H9 (cell line): Measurements from ENCODE around the gene NDUFA11. TPM values are rescaled to one million over a fixed set of nuclear protein-coding genes. Genes with fewer than 3 reads are reported as not detected.

Source experiments
- DNase-seq: peaks from one replicate; pipeline ENCODE4 v3.0.0-alpha.2; 2017
- H2AFZ ChIP-seq: one replicate; pipeline ENCODE4 v1.6.1; 2013; ENCODE audit warnings: mild to moderate bottlenecking, low read length, control low read depth, moderate library complexity
- H2AK5ac ChIP-seq: 2 replicates; pipeline ENCODE4 v1.6.1; 2013; ENCODE audit warnings: low read length, control low read depth, mixed read lengths; ENCODE audit not compliant: insufficient read length
- H2BK120ac ChIP-seq: one replicate; pipeline ENCODE4 v1.6.1; 2013; ENCODE audit warnings: low read depth, mild to moderate bottlenecking, low read length, control low read depth, inconsistent platforms; ENCODE audit not compliant: poor library complexity, severe bottlenecking
- H2BK12ac ChIP-seq: 2 replicates; pipeline ENCODE4 v1.6.1; 2013; ENCODE audit warnings: low read length, control low read depth, mixed read lengths, low read depth; ENCODE audit not compliant: insufficient read length
- H2BK15ac ChIP-seq: 2 replicates; pipeline ENCODE4 v1.6.1; 2013; ENCODE audit warnings: low read depth, low read length, control low read depth
- H2BK20ac ChIP-seq: one replicate; pipeline ENCODE4 v1.6.1; 2013; ENCODE audit warnings: low read depth, mild to moderate bottlenecking, low read length, control low read depth, inconsistent platforms; ENCODE audit not compliant: poor library complexity, severe bottlenecking
- H2BK5ac ChIP-seq: 2 replicates; pipeline ENCODE4 v1.6.1; 2013; ENCODE audit warnings: low read length, control low read depth, mixed read lengths; ENCODE audit not compliant: insufficient read length
- H3K14ac ChIP-seq: 2 replicates; pipeline ENCODE4 v1.6.1; 2013; ENCODE audit warnings: low read length, control low read depth; ENCODE audit not compliant: insufficient read depth
- H3K18ac ChIP-seq: 2 replicates; pipeline ENCODE4 v1.6.1; 2013; ENCODE audit warnings: low read depth, mild to moderate bottlenecking, mixed read lengths, low read length, control low read depth; ENCODE audit not compliant: insufficient read length
- H3K23ac ChIP-seq: 2 replicates; pipeline ENCODE4 v1.6.1; 2013; ENCODE audit warnings: low read length, control low read depth, mixed read lengths, low read depth; ENCODE audit not compliant: insufficient read length
- H3K23me2 ChIP-seq: 2 replicates; pipeline ENCODE4 v1.6.1; 2013; ENCODE audit warnings: low read depth, mild to moderate bottlenecking, mixed read lengths, low read length, control low read depth; ENCODE audit not compliant: insufficient read length, poor library complexity, severe bottlenecking
- H3K27ac ChIP-seq: 2 replicates; pipeline ENCODE4 v1.5.1; 2013; ENCODE audit warnings: low read length, control low read depth, mixed read lengths, low read depth; ENCODE audit not compliant: insufficient read length
- H3K27me3 ChIP-seq: 2 replicates; pipeline ENCODE4 v1.6.1; 2013; ENCODE audit warnings: low read length, control low read depth, inconsistent platforms; ENCODE audit not compliant: insufficient read depth
- H3K4ac ChIP-seq: 2 replicates; pipeline ENCODE4 v1.6.1; 2013; ENCODE audit warnings: low read depth, mild to moderate bottlenecking, control low read depth, inconsistent platforms, low read length, moderate library complexity
- H3K4me1 ChIP-seq: 2 replicates; pipeline ENCODE4 v1.6.1; 2013; ENCODE audit warnings: low read length, control low read depth, inconsistent platforms; ENCODE audit not compliant: insufficient read depth
- H3K4me2 ChIP-seq: 2 replicates; pipeline ENCODE4 v1.6.1; 2013; ENCODE audit warnings: low read length, control low read depth, mixed read lengths; ENCODE audit not compliant: insufficient read length, insufficient read depth
- H3K56ac ChIP-seq: 2 replicates; pipeline ENCODE4 v1.6.1; 2013; ENCODE audit warnings: low read depth, mild to moderate bottlenecking, mixed read lengths, low read length, control low read depth; ENCODE audit not compliant: insufficient read length
- H3K79me1 ChIP-seq: 2 replicates; pipeline ENCODE4 v1.6.1; 2013; ENCODE audit warnings: low read depth, mild to moderate bottlenecking, moderate library complexity, low read length, control low read depth, inconsistent platforms; ENCODE audit not compliant: insufficient read depth, poor library complexity, severe bottlenecking
- H3K79me2 ChIP-seq: 2 replicates; pipeline ENCODE4 v1.6.1; 2013; ENCODE audit warnings: low read length, control low read depth, inconsistent platforms; ENCODE audit not compliant: insufficient read depth
- H3K9ac ChIP-seq: 2 replicates; pipeline ENCODE4 v1.6.1; 2013; ENCODE audit warnings: low read length, control low read depth, mixed read lengths; ENCODE audit not compliant: insufficient read length; ENCODE audit errors: extremely low read depth
- H3K9me3 ChIP-seq: one replicate; pipeline ENCODE4 v1.6.1; 2013; ENCODE audit warnings: low read depth, low read length, inconsistent platforms; ENCODE audit not compliant: control insufficient read depth
- H3T11ph ChIP-seq: one replicate; pipeline ENCODE4 v1.6.1; 2013; ENCODE audit warnings: mild to moderate bottlenecking, low read length, control low read depth, inconsistent platforms
- H4K20me1 ChIP-seq: one replicate; pipeline ENCODE4 v1.6.1; 2013; ENCODE audit not compliant: control insufficient read depth, insufficient read length, insufficient read depth
- H4K5ac ChIP-seq: 2 replicates; pipeline ENCODE4 v1.6.1; 2013; ENCODE audit warnings: low read depth, mild to moderate bottlenecking, mixed read lengths, low read length, control low read depth; ENCODE audit not compliant: insufficient read length
- H4K8ac ChIP-seq: replicated peaks from 2 replicates; pipeline ENCODE4 v1.6.1; 2013; ENCODE audit warnings: low read length, control low read depth, mixed read lengths, low read depth; ENCODE audit not compliant: insufficient read length
- H4K91ac ChIP-seq: 2 replicates; pipeline ENCODE4 v1.6.1; 2013; ENCODE audit warnings: low read depth, mild to moderate bottlenecking, moderate library complexity, mixed read lengths, low read length, control low read depth; ENCODE audit not compliant: insufficient read length
- H3K27ac Mint-ChIP-seq, 3 experiments: 2 replicates in 2 of 3; 3 replicates in 1 of 3; pipeline ENCODE4 v1.8.0; 2020 to 2021; ENCODE audit warnings: mixed read lengths in 3 of 3, mild to moderate bottlenecking in 1 of 3, moderate library complexity in 1 of 3
- H3K27me3 Mint-ChIP-seq: 2 replicates; pipeline ENCODE4 v1.8.0; 2021; ENCODE audit warnings: low read depth, mild to moderate bottlenecking, moderate library complexity, mixed read lengths
- H3K36me3 Mint-ChIP-seq, 3 experiments: 2 replicates in 2 of 3; 3 replicates in 1 of 3; pipeline ENCODE4 v1.8.0; 2020 to 2021; ENCODE audit warnings: low read depth in 3 of 3, mixed read lengths in 3 of 3; ENCODE audit not compliant: insufficient read depth in 1 of 3
- H3K4me1 Mint-ChIP-seq, 2 experiments: 2 replicates each; pipeline ENCODE4 v1.8.0; 2020; ENCODE audit warnings: mixed read lengths in 2 of 2
- H3K4me3 Mint-ChIP-seq, 2 experiments: 2 replicates in 1 of 2; 3 replicates in 1 of 2; pipeline ENCODE4 v1.8.0; 2020 to 2021; ENCODE audit warnings: mild to moderate bottlenecking in 2 of 2, mixed read lengths in 2 of 2, moderate library complexity in 1 of 2
- H3K9me3 Mint-ChIP-seq, 2 experiments: 2 replicates in 1 of 2; 3 replicates in 1 of 2; pipeline ENCODE4 v1.8.0; 2020; ENCODE audit warnings: mild to moderate bottlenecking in 2 of 2, mixed read lengths in 2 of 2, moderate library complexity in 1 of 2
- WGBS: extraction: QIAGEN DNeasy Blood & Tissue Kit; methylation state at CpG from one replicate; pipeline ENCODE4 v1.1.7; 2013; ENCODE audit warnings: missing lambda C conversion rate, low lambda C conversion rate, mixed read lengths; ENCODE audit not compliant: insufficient read length; ENCODE audit errors: extremely low coverage; 5-methylcytosine and 5-hydroxymethylcytosine counted together
- total RNA-seq: library from RNA; stranded (reverse); gene quantifications from 2 replicates; pipeline ENCODE4 v1.2.1, GENCODE V29; 2021
- TF ChIP-seq, protein P1 (sequence below): fragments of 200-600 bp; sonication (generic); conservative IDR thresholded peaks from 3 replicates; pipeline ENCODE4 v1.8.0; 2021; ENCODE audit warnings: antibody characterized with exemption, mild to moderate bottlenecking

The NDUFA11 gene
- total RNA-seq, 1 experiment from 2014 or later: 282 TPM

DNA sequence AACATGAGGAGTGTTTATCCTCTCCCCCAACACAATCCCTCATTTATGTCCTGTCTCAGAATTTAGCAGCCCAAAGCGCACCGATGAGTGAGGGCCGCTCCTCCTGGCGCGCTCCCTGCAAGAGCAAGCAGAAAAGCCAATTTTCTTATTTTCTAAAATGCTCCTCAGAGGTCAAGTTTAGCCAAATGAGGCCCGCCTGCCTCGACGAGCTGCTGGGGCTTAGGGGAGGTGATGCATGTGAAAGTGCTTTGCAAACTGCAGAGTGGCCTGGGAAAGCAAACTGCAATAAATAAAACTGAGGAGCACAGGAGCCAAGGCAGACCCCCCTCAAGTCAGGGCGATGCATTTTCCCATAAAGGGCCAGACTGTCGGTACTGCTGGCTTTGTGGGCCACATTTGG is 39.5 kb upstream of the NDUFA11 start:
- Histone ChIP-seq H3T11ph (no peak overlapping the region), H3K79me2 (no peaks in the 10 kb centered on the region; the same call in 1 of the 2 replicates), H4K8ac (no peak overlapping the region), H2AFZ (no peak overlapping the region), H2AK5ac (no peak overlapping the region), H3K27me3 (no peaks in the 10 kb centered on the region), H3K18ac (no peak overlapping the region), H3K23ac (no peak overlapping the region), H3K56ac (no peak overlapping the region), H2BK120ac (no peak overlapping the region), H3K4me2 (no peak overlapping the region), H2BK5ac (no peak overlapping the region), H4K5ac (no peak overlapping the region), H3K14ac (no peak overlapping the region), H3K9me3 (no peaks in the 10 kb centered on the region), H2BK12ac (no peak overlapping the region), H4K91ac (no peak overlapping the region), H4K20me1 (no peaks in the 10 kb centered on the region), H3K4me1 (no peaks in the 10 kb centered on the region; the same call in 1 of the 2 replicates), H3K23me2 (no peaks in the 10 kb centered on the region), H3K4ac (no peak overlapping the region), H3K79me1 (peaks cover 10% of the 10 kb centered on the region), H2BK20ac (no peak overlapping the region), H2BK15ac (no peak overlapping the region), H3K27ac (no peak overlapping the region), H3K9ac (no peak overlapping the region)
- no CpG with 5 or more reads among the region's 10 CpGs for WGBS
- H3K27ac Mint-ChIP-seq: peak overlapping the region in 2 of 3 experiments; percentile 7 to 32; a peak in 5 of 7 replicates
- no peaks in the 10 kb centered on the region for H3K9me3 Mint-ChIP-seq
- H3K36me3 Mint-ChIP-seq: peaks cover 10 to 36% (median 33%) of the 10 kb centered on the region in 3 experiments; a peak in 6 of 7 replicates
- no peak for DNase-seq
- TF ChIP-seq, protein P1, sequence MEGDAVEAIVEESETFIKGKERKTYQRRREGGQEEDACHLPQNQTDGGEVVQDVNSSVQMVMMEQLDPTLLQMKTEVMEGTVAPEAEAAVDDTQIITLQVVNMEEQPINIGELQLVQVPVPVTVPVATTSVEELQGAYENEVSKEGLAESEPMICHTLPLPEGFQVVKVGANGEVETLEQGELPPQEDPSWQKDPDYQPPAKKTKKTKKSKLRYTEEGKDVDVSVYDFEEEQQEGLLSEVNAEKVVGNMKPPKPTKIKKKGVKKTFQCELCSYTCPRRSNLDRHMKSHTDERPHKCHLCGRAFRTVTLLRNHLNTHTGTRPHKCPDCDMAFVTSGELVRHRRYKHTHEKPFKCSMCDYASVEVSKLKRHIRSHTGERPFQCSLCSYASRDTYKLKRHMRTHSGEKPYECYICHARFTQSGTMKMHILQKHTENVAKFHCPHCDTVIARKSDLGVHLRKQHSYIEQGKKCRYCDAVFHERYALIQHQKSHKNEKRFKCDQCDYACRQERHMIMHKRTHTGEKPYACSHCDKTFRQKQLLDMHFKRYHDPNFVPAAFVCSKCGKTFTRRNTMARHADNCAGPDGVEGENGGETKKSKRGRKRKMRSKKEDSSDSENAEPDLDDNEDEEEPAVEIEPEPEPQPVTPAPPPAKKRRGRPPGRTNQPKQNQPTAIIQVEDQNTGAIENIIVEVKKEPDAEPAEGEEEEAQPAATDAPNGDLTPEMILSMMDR: no peak
- H3K27me3 Mint-ChIP-seq: no peaks in the 10 kb centered on the region; the same call in 1 of the 2 replicates
- no peak overlapping the region for H3K4me3 Mint-ChIP-seq
- H3K4me1 Mint-ChIP-seq: peaks cover 12 to 26% of the 10 kb centered on the region in 2 experiments
